OCI-LY1 (cell line): ENCODE data around the gene CLASP2.
"Not testable (repeated sequence)": the region's sequence is repeated elsewhere in the genome, so short reads cannot be mapped to it uniquely, and the experiment has no call there.

Source experiments
- EZH2 ChIP-seq: fragments of 200-600 bp; sonication (generic), shearing (Covaris generic); IDR thresholded peaks from 2 replicates; pipeline ENCODE4 v1.8.0; 2017; ENCODE audit warnings: borderline replicate concordance, mixed run types, mild to moderate bottlenecking, antibody characterized with exemption, low read length, moderate library complexity, mixed read lengths
- TF ChIP-seq, protein P1 (sequence below): fragments of 200-600 bp; sonication (generic), shearing (Covaris generic); IDR thresholded peaks from 2 replicates; pipeline ENCODE4 v1.5.1; 2017; ENCODE audit warnings: mild to moderate bottlenecking, antibody characterized with exemption, low read length, moderate library complexity, mixed read lengths

DNA sequence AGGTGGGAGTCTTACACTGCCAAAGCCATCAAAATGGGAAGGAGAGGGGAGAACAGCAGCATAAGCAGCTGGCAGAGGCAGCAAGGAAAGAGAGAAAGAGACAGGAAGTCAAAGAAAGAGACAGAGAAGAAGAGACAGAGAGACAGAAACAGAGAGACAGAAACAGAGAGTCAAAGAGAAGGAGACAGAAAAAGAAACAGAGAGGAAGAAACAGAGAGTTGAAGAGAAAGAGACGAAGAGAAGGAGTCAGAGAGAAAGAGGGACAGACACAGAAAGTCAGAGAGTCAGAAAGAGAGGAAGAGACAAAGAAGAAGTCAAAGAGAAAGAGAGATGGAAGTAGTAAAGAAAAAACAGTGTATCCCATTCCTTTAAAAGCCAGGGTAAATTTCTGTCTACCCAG, 266.1 kb downstream of the CLASP2 start:
- TF ChIP-seq, protein P1, sequence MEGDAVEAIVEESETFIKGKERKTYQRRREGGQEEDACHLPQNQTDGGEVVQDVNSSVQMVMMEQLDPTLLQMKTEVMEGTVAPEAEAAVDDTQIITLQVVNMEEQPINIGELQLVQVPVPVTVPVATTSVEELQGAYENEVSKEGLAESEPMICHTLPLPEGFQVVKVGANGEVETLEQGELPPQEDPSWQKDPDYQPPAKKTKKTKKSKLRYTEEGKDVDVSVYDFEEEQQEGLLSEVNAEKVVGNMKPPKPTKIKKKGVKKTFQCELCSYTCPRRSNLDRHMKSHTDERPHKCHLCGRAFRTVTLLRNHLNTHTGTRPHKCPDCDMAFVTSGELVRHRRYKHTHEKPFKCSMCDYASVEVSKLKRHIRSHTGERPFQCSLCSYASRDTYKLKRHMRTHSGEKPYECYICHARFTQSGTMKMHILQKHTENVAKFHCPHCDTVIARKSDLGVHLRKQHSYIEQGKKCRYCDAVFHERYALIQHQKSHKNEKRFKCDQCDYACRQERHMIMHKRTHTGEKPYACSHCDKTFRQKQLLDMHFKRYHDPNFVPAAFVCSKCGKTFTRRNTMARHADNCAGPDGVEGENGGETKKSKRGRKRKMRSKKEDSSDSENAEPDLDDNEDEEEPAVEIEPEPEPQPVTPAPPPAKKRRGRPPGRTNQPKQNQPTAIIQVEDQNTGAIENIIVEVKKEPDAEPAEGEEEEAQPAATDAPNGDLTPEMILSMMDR = not testable (repeated sequence)
- TF ChIP-seq EZH2 = not testable (repeated sequence)
